Retina (tissue), 1 donor: ENCODE data around the gene SAFB2.
A peak's percentile ranks its signal among the peaks of the same experiment; 100 is the strongest.
"Not testable (repeated sequence)": the region's sequence is repeated elsewhere in the genome, so short reads cannot be mapped to it uniquely, and the experiment has no call there.

Source experiments
- DNase-seq: peaks from one replicate; pipeline ENCODE4 v3.0.0-alpha.2; 2016

The SAFB2 gene

GRCh38 chr19:5632241-5632612, 9.7 kb upstream of the SAFB2 start:
- DNase-seq: no peak

- no peak for DNase-seq
Measured at GRCh38 chr19:5631567-5632240, 9.1 kb upstream of the SAFB2 start.

- DNase-seq: no peak
Measured at GRCh38 chr19:5628919-5629481, 6.4 kb upstream of the SAFB2 start.

- no peak for DNase-seq
Measured at GRCh38 chr19:5628461-5628860, 5.9 kb upstream of the SAFB2 start.

- DNase-seq: peak; percentile 34
Measured at GRCh38 chr19:5627395-5627904, 4.9 kb upstream of the SAFB2 start.

- DNase-seq: no peak
Measured at GRCh38 chr19:5625641-5626040, 3.1 kb upstream of the SAFB2 start.

- no peak for DNase-seq
Measured at GRCh38 chr19:5624741-5625278, 2.2 kb upstream of the SAFB2 start.

- DNase-seq: peak; percentile 24
Measured at GRCh38 chr19:5624018-5624663, 1.6 kb upstream of the SAFB2 start.

GRCh38 chr19:5623397-5624017, 931 bp upstream of the SAFB2 start:
- DNase-seq: no peak

- no peak for DNase-seq
Measured at GRCh38 chr19:5621945-5622464, 571 bp downstream of the SAFB2 start.

GRCh38 chr19:5621311-5621944, 1.1 kb downstream of the SAFB2 start:
- DNase-seq: no peak

GRCh38 chr19:5619946-5620345, 2.6 kb downstream of the SAFB2 start:
- DNase-seq: no peak

GRCh38 chr19:5618591-5618990, 4.0 kb downstream of the SAFB2 start:
- no peak for DNase-seq

GRCh38 chr19:5617080-5617479, 5.5 kb downstream of the SAFB2 start:
- no peak for DNase-seq

GRCh38 chr19:5615756-5616327, 6.7 kb downstream of the SAFB2 start:
- no peak for DNase-seq

GRCh38 chr19:5612891-5613865, 9.4 kb downstream of the SAFB2 start:
- no peak for DNase-seq

- DNase-seq: no peak
Measured at GRCh38 chr19:5609881-5610448, 12.6 kb downstream of the SAFB2 start.

GRCh38 chr19:5608766-5609165, 13.8 kb downstream of the SAFB2 start:
- not testable (repeated sequence) for DNase-seq

- no peak for DNase-seq
Measured at GRCh38 chr19:5608291-5608690, 14.3 kb downstream of the SAFB2 start.
